NOMO-1 treated with DMSO at 0.1 percent for 48 hours (cell line): ENCODE data around the gene GNB1.

Experiments used
- DNase-seq: peaks from one replicate; lab custom pipeline; 2025; ENCODE audit not compliant: unreplicated experiment; lab: John Stamatoyannopoulos, UW

Gene GNB1

DNA sequence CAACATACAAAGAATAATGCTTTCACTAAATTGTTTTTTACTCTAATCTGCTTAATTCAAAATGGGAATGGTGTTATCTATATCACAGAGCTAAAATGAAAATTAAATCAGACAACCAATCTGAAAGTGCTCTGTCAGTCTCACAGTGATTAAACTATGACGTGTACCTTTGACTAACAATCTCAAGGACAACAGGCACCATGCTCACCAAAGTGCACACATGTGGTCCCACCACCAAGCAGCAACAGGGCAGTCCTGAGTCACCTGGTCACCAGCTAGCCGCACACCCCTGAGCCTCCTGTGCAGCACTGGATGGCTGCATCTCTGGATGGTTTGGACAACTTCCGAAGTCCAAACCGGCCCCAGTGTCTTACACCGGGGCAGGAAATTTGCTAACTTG lies 58.1 kb downstream of the GNB1 start:
- no peak for DNase-seq

DNA sequence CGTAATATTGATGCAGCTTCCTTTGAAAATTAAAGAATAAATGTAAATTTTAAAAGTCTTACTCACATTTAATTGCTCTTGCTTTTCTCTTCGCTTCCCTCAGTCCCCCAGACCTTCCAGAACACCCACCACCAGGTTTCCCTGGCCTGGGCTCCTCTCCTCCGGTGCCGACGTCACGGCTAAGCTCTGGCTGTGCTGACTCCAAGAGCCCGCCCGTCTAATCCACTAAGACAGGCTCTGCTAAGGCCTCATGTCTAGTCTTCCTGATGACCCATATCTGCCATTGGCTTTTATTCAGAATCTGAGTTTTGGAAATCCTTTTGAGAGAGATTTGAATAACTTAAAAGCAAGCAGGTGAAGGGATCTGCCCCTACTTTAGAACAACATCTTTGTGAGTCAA lies 58.7 kb downstream of the GNB1 start:
- DNase-seq: no peak

DNA sequence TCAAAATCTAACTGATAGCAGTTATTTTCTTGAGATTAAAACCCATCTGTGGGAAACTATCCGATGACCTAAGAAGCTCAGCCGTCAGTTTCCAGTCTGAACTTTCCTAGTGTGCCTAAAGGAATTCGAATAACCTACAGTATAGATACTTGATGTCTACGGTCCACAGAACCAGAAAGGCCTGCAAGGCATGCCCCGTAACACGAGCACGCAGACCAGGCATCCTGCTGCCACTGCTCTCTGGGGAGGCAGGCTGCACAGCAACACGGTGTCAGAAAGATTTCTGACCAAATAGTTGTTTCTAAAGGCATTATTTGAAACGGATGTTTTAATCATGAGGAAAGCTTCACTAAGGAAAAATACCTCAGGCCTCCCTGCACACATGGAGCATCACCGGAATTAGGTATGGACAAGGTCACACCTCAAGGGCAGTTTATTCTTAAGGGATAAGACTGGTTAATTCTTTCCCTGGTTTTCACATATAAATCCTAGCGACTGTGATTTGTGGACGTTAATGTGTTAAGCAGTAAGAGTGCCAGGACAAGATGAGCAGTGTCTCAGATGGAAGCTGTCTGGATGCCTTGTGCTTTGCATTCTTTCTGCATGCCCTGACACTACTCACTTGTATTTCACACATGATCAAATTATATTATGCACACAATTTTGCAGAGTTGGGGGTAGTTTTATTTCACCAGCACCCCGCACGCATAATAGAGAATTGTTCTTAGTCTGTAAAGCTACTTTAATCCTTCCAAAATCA lies 63.6 kb downstream of the GNB1 start:
- DNase-seq: no peak

DNA sequence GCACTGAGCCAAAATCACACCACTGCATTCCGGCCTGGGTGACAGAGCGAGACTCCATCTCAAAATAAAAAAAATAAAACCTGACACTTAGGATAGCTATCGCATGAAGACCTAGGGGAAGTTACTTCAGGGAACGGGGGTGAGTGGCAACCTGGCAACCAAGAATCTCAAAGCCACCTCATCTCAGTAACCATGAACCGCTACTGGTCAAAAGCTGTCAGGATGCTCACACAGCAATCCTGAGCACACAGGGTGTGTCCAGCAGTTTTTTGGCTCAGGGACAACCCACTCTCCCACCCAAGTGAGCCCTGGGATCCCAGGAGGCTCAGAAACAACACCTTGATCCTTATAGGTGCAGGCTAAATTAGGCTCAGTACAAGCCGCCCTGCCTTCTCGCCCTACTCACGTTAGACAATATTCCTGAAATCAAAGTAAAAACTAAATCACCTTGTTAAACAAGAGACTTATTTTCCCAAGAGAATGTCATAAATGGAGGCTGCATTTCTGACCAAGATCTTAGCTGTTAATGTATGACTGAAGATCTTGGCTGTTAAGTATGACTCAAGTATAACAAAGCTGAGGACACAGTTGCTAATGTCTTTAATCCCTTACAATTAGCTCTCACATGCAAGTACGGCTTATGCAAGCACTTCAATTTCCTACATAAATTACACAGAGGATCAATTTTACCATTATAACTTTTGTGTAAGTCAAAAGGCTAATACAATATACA lies 64.4 kb downstream of the GNB1 start:
- DNase-seq: no peak

DNA sequence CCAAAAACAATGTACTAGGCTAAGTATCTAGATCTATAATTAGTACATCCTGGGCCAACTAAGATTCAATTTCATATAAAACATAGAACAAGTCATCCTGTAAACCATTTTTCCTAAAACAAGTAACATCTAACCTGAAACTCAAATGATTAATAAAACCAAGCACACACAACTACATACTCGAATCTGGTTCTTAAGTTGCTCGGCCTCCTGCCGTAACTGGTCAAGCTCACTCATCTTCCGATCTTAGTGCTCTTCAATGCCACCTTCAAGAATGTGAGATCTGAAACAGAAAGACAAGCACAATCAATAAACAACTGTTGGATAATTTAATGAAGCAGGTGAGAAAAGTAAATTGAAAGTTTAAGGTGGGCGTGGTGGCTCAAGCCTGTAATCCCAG lies 65.7 kb downstream of the GNB1 start:
- DNase-seq: no peak

DNA sequence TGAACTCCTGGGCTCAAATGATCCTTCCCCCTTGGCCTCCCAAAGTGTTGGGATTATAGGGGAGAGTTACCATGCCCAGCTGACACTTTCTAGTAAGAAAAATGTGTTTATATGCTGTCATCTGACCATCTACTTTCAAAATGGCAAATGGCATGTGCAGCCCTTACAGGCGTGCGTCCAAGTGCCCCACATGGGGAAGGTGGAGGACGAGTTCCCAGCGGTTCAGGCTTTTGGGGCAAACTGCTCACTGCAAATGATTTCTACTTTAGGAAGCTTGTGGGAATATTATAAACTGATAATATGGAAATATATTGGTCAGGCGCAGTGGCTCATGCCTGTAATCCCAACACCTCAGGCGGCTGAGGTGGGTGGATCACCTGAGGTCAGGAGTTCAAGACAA lies 71.1 kb downstream of the GNB1 start:
- DNase-seq: no peak

DNA sequence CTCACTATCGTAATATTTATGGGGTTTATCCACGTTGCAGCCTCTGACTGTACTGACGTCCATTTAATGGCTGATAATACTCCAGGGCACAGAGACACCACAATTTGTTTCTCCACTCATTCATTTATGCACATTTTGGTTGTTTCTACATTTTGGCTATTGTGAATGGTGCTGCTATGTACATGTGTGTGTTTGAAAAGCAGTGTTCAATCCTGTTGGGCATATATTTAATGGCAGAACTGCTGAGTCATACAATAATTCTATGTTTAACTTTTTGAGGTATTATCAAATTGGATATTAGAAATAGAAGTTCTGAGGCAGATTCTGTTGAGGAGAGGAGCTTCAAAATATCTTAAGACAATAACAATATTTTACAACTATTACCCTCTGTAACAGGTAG lies 73.7 kb downstream of the GNB1 start:
- no peak for DNase-seq

DNA sequence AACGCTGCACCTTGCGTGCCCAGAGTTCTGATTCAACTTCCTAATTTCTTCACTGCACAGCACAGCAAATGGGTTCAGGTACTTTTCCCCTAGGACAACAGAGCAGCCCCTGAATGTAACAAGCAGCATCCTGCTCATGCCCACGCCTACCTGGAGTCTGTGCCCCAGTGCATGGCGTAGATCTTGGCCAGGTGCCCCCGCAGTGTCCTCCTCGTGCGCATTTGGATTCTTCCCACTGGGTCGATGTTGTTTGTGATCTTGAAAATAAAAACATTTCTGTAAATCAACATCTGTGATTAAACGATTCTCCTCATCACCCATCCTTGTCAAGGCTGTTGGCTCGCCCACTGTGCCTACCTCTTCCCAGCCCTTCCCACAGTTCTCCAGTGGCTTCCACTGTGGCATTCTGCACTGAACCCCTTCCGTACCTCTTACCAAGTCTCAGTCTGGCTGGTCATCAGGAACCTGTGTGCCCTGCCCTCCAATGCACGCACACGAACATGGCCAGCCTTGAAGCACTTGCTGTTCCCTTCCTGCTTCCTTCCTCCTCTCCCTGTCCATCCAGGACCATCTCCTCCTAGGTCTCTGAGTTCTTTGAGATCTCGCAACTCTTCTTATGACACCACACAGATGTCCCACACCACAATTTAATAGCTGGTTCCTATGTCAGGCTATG lies 75.1 kb downstream of the GNB1 start:
- DNase-seq: no peak

DNA sequence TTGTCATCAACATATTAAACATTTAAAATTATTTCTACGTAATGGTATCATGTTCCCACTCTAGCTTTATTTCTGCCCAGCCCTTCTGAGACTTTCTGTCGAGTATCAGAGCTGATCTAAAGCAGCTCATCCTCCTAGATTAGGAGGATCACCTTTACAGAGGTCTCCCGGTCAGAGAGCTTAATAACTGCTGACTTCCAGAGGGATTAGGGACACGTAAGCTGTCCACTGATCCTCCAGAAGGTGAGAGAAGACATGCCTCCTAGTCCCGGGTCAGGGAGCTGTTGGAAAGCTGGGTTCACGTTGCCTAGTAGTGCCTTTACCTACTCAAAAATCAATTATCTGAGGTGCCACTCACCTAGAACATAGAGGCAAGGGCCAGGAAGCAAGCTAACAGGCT lies 81.4 kb downstream of the GNB1 start:
- DNase-seq: no peak

DNA sequence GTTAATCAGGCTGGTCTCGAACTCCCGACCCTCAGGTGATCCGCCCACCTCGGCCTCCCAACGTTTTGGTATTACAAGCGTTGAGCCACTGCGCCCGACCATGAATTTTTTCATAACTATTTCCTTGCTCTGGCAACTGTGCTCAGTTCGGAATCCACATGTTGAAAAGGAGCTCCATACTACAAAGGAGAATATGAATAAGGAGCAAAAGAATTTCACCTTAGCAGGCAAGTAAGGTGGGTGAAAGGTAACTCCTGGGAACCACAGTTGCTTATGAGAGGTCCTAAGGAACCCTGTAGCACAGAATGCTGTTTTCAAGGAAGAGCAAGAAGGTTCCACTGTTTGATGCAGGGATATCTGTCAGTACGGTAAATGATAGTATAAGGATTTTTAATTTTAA lies 82.7 kb downstream of the GNB1 start:
- DNase-seq: no peak

DNA sequence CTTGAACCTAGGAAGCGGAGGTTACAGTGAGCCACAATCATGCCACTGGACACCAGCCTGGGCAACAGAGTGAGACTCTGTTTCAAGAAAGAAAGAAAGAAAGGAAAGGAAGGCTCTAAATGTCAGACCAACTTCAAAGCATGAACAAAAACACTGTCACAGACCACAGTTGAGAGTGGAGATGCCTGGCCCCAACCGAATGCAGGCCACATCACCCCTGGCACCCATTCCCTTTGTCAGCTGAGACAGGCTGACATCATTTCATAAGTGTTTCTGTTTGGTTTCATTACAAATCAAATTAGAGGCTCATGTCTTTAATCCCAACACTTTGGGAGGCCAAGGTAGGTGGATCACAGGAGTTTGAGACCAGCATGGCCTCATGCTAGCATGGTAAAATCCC lies 84.0 kb downstream of the GNB1 start:
- DNase-seq: no peak

DNA sequence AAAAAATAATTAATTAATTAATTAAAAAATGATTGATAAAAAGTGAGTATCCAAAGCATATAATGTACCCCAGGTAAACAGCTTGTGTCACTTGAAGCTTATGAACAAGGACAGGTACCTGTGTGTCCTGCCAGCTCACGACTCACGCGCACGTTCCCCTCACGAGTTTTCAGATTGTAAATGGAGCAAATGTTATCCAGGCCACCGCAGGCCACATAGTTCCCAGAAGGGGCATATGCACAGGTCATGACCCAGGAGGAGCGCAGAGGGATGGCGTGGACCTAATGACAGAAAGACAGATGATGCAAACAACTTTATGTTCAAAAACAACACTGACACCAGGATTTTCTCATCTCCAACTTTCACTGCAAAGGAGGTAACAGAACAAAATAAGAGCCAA lies 86.6 kb downstream of the GNB1 start:
- no peak for DNase-seq

DNA sequence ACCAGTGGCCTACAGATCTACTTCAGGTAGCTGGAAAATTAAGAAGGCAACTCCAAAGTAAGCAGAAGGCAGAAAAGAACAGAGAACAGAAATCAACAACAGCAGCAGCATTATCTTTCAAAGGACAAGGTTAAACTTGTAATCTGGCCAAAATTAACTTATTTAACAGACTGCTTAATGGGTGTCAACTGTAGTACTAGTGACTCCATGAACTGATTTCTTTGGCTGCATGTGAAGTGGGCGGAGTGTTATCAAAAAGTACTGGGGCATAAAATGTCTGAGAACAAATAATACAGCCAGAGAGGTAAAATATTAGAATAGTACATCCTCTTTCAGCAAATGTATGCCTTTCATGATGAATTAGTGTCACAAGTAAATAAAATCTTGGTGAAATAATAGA lies 88.0 kb downstream of the GNB1 start:
- DNase-seq: no peak

DNA sequence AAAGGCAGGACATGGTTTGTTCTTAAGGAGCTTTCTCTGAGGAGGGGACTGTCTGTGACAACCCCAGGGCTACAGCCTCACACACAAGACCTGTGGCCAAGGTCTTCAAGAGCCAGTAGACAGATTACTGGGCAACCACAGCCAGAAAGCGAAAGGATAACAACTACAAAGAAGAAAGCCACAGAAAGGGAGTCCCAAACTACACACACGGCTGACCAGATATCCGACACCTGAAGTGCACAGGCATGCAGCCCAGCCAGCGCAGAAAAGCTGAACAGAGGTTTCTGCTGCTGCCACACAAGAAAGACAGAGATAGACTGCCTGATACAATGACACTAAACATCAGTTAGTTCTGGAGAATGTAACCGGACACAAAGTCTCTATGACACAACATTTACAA lies 91.2 kb downstream of the GNB1 start:
- no peak for DNase-seq

DNA sequence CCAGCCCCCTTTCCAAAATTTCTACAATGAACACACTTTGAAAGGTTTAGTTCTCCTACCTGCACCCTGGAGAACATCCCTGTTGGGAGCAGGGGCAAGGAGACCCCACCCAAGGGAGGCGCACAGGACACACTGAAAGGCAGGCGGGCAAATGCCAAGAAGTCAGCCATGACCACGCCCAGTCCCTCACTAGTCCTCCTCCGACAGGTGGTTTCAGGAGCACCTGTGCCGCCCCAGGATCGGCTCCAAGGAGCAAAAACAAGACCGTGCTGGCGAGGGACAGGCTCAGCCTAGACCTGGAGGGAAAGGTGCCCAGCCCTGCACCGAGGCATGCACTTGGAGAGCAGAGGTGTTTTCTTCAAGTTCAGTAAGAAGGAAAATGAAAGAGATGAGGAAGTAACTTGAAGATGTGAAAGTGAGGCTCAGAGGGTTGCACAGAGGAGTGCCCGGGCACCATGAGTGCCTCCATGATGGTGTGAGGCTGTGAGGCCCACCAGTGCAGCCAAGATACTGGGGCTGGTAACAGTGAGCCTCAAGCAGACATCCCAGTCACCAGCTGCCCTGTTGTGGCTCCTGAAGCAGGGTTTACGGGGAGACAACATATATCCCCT lies 93.1 kb downstream of the GNB1 start:
- peak; percentile 17 for DNase-seq

DNA sequence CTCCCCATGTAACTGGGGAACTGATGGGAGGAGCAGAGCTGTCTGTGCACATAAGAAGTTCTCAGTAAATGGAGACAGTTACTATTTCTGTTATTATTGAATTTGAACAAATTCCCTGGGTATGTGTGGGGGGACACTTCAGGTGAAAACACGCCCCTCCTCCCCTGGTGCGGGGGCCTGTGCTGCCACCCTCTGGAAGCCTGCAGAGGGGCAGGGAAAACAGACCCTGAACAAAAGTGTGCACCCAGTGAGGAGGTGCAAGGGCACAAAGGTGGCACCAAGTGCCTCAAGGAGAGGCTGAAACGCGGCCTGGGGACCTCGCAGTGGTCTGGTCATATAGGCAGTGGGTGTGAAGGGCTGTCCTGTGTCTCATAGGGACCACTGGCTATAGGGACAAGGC lies 94.4 kb downstream of the GNB1 start:
- DNase-seq: no peak

DNA sequence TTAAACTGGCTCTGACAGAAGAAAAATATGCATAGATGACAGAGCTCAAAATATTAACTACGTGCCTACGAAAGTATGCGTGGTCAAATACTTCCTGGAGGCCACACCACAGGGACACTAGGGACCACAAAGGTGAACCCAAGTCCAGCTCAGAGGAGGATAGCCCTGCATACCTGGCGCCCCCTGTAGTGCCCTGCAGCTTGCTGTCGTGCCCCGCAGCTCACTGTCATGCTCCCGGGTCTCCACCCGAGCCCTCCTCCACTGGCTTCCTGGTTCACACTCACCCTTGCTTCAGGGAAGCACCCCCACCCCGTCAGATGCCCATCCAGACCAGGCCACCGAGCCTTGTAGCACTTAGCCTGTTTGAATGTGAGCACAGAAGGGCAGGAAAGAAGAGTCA lies 95.9 kb downstream of the GNB1 start:
- no peak for DNase-seq

DNA sequence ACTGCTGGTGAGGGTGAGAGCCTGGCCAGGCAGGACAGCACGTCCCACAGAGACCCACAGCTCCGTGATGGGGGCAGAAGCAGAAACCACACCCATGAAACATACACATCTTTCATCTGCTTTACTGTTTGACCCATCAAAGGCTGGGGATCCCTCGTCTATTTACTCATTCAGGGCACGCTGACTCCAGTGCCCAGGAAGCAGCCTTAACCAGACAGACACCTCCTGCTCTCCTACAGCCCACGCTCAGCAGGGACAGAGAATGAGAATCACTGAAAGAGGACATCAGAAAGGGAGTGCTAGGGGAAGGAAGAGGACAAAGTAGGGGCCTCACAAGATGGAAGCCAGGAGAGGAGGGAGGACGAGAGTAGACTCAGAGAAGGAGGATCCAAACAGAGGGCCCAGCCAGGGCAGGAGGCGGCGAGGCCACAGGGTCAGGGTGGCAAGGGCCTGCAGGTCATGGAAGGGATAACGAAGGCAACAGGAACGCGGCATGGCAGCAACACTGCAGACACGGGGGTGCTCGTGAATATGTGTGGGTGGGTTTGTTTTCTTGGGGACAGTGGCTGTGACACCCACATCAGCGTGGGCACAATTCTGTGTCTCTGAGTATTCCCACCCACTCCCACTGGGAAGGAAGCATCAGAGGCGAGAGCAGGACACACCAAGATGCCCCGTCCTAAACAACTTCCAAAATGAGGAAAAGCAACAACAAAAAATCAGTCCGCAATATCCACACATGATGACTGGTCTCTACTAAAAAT lies 97.2 kb downstream of the GNB1 start:
- no peak for DNase-seq

DNA sequence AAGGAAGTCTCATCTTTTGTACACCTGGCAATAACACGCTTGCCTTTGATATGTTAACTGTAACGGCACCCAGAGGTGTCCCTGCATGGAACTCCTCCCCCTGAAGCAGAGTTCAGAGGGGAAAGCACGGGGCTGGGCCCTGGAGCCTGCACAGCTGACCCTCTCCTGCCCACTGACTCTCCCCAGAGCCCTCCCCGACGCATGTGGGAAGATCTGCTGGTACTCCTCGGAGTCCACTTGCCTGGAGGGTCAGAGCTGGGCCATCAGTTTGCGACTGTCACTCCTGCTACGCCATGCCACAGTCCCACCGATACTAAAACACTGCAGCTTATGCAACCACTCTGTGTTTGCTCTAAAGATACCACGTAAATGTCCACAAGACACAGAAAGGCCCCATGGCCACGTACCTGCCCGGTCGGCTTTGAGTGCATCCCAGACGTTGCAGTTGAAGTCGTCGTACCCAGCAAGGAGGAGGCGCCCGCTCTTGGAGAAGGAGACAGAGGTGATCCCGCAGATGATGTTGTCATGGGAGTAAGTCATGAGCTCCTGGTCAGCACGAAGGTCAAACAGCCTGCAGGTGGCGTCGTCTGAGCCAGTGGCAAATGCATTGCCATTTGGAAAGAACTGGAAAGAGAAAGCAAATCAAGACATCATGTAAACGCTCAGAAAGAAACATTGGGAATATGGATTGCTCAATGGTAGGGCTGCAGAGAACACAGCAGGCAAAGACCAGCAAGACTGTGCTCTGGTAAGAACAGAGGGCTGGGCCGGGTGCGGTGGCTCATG lies 102.0 kb downstream of the GNB1 start:
- peak; percentile 16 for DNase-seq

DNA sequence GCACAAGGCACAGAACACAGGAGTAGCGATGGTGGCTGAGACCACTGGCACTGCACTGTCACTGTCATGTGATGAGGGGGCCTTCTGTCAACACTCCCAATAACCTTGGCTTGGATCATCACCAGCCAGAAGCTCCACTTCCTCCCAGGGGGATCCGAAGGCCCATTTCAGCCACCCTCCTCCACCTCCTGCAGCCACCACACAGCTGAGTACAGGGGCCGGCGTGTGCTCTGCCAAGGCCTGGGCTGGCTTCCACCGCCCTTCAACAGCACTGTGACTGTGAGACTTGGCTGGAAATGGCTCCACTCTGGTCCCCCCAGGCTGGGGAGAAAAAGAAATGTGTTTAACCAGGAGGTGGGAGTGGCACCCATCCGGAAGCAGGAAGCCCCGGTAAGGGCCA lies 102.8 kb downstream of the GNB1 start:
- no peak for DNase-seq
